Left lung (tissue), 10 donors: Measurements from ENCODE around the gene FZR1. TPM values are rescaled to one million over a fixed set of nuclear protein-coding genes. Genes with fewer than 3 reads are reported as not detected.

Experiments used
- ATAC-seq: fragments of 200-7000 bp; cut with Tn5 transposase; one replicate; pipeline ENCODE4 v1.9.1; 2020; ENCODE audit warnings: moderate library complexity
- DNase-seq, 4 donors: peaks; one replicate each; pipeline ENCODE4 v3.0.0-alpha.2; 2013 to 2020
- H3K27ac ChIP-seq, 2 donors: fragments of 200-600 bp; sonication (generic) in 1 of 2; one replicate each; pipeline versions ENCODE4 v1.5.0 to v1.8.0; 2020 to 2021
- H3K27me3 ChIP-seq, 2 donors: fragments of 200-600 bp; sonication (generic) in 1 of 2; one replicate each; pipeline versions ENCODE4 v1.5.0 to v1.8.0; 2020 to 2021
- H3K36me3 ChIP-seq, 2 donors: fragments of 200-600 bp; sonication (generic) in 1 of 2; one replicate each; pipeline versions ENCODE4 v1.5.0 to v1.8.0; 2020 to 2021
- H3K4me1 ChIP-seq, 2 donors: fragments of 200-600 bp; one replicate each; pipeline ENCODE4 v1.8.0; 2021
- H3K4me3 ChIP-seq, 2 donors: fragments of 200-600 bp; sonication (generic) in 1 of 2; one replicate each; pipeline versions ENCODE4 v1.5.0 to v1.8.0; 2020 to 2021; ENCODE audit warnings: mild to moderate bottlenecking in 1 of 2
- H3K9me3 ChIP-seq, 2 donors: fragments of 200-600 bp; sonication (generic) in 1 of 2; one replicate each; pipeline versions ENCODE4 v1.5.0 to v1.8.0; 2020 to 2021
- CTCF ChIP-seq, 2 donors: fragments of 200-600 bp; sonication (generic) in 1 of 2; IDR thresholded peaks; one replicate each; pipeline versions ENCODE4 v1.5.0 to v1.8.0; 2021; ENCODE audit warnings: antibody characterized with exemption in 2 of 2
- intact Hi-C, 2 donors: fragments of 100-400 bp; cut with DNase I; formaldehyde crosslinking; loops; one replicate each; pipeline versions ENCODE4 v1.11.2 to v1.14.2; 2022
- polyA plus RNA-seq, 6 donors: library from polyadenylated mRNA; unstranded; fragments of 120-200 nt; gene quantifications; one replicate each; pipeline ENCODE4 v1.2.1, GENCODE V29; 2013; ENCODE audit not compliant: insufficient read length in 6 of 6
- total RNA-seq, 2 donors: library from RNA; stranded (reverse); fragmentation: NEBNext Ultra II Directional; extraction: Animal tissue kit (Norgen Biotek cat#: 25700); gene quantifications; one replicate each; pipeline ENCODE4 v1.2.1, GENCODE V29; 2021
- donor health status: DM: no; HTN: yes; CAD: no.
- donor health status: DM: no; HTN: no; CAD: no.

FZR1 gene
- total and polyA plus RNA-seq, 8 donors = 33.4 to 56.6 (median 47.3) TPM

- no peaks in the 10 kb centered on the region for H3K27me3 ChIP-seq
- peaks cover 0 to 84% of the 10 kb centered on the region in 2 donors for H3K36me3 ChIP-seq
- H3K4me1 ChIP-seq = peaks cover 0 to under 1% of the 10 kb centered on the region in 2 donors
- no peak overlapping the region for H3K4me3 ChIP-seq
- ATAC-seq = no peak
- intact Hi-C loops = no loop called here
- no peak overlapping the region for H3K27ac ChIP-seq
- H3K9me3 ChIP-seq = no peaks in the 10 kb centered on the region
- no peak for TF ChIP-seq CTCF (IDR thresholded peaks at IDR 0.05)
- DNase-seq = no peak
These were observed 16.6 kb downstream of the FZR1 start for GRCh38 chr19:3522421-3523360.

- no peak overlapping the region for H3K4me3 ChIP-seq
- intact Hi-C loops = no loop called here
- H3K36me3 ChIP-seq = peaks cover 0 to 92% of the 10 kb centered on the region in 2 donors
- no peaks in the 10 kb centered on the region for H3K27me3 ChIP-seq
- no peak for TF ChIP-seq CTCF (IDR thresholded peaks at IDR 0.05)
- no peaks in the 10 kb centered on the region for H3K4me1 ChIP-seq
- DNase-seq = no peak
- no peaks in the 10 kb centered on the region for H3K9me3 ChIP-seq
- H3K27ac ChIP-seq = no peak overlapping the region
- ATAC-seq = no peak
These were observed 17.4 kb downstream of the FZR1 start for GRCh38 chr19:3523361-3524077.

GRCh38 chr19:3524078-3524842 is 18.1 kb downstream of the FZR1 start:
- ATAC-seq (no peak), DNase-seq (no peak)
- Histone ChIP-seq H3K4me3 (no peak overlapping the region), H3K27ac (no peak overlapping the region), H3K27me3 (no peaks in the 10 kb centered on the region), H3K36me3 (peaks cover 0 to 87% of the 10 kb centered on the region in 2 donors), H3K9me3 (no peaks in the 10 kb centered on the region), H3K4me1 (no peaks in the 10 kb centered on the region)
- TF ChIP-seq CTCF (IDR thresholded peaks at IDR 0.05) = no peak
- intact Hi-C loops = no loop called here

- peaks cover 0 to 80% of the 10 kb centered on the region in 2 donors for H3K36me3 ChIP-seq
- intact Hi-C loops = no loop called here
- H3K27ac ChIP-seq = no peak overlapping the region
- H3K4me1 ChIP-seq = no peaks in the 10 kb centered on the region
- no peaks in the 10 kb centered on the region for H3K9me3 ChIP-seq
- no peak for ATAC-seq
- no peaks in the 10 kb centered on the region for H3K27me3 ChIP-seq
- H3K4me3 ChIP-seq = no peak overlapping the region
- DNase-seq = no peak
- TF ChIP-seq CTCF (IDR thresholded peaks at IDR 0.05) = no peak
These were observed 18.9 kb downstream of the FZR1 start for GRCh38 chr19:3524904-3525451.
